C4-2B (cell line): ENCODE results near the gene CYYR1.

Source experiments
- H3K27ac ChIP-seq: fragments of 450-650 bp; 2 replicates; pipeline ENCODE4 v1.5.1; 2017
- CTCF ChIP-seq: fragments of 450-650 bp; conservative IDR thresholded peaks from 2 replicates; pipeline ENCODE4 v1.5.1; 2017; ENCODE audit warnings: mild to moderate bottlenecking
- ZFX ChIP-seq: fragments of 450-650 bp; IDR thresholded peaks from 2 replicates; pipeline ENCODE4 v1.6.1; 2017

Gene CYYR1

GRCh38 chr21:26501495-26502021, 71.5 kb downstream of the CYYR1 start:
- TF ChIP-seq CTCF: no peak
- no peak for TF ChIP-seq ZFX
- no peak overlapping the region for H3K27ac ChIP-seq

- H3K27ac ChIP-seq: no peak overlapping the region
- TF ChIP-seq CTCF (no peak), ZFX (no peak)
Observed at GRCh38 chr21:26499495-26499894, 73.6 kb downstream of the CYYR1 start.

DNA sequence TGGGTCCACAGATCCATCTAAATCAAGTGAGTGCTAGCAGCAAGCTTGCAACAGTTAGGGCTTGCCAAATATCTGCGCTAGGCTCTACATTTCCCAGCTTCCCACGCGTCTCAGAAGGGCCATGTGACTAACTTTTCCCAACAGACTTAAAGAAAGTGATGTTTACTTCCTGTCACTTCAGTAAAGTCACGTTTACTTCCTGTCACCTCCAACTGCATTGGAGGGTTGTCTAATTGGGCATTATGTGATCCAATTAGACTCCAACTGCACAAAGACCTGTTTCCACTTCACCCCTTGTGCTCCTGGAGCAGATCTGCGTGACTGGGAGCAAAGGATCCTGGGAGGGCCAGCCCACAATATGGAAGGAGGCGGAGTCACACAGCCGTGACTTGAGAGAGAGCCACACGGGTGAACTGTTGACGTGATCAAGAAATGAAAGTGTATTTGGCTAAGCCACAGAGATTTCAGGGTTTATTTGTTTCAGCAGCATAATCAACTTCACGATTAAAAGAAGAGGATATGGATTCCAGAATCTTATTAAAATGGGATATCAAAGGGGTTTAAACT, 77.7 kb downstream of the CYYR1 start:
- no peak overlapping the region for H3K27ac ChIP-seq
- TF ChIP-seq CTCF (no peak), ZFX (no peak)

DNA sequence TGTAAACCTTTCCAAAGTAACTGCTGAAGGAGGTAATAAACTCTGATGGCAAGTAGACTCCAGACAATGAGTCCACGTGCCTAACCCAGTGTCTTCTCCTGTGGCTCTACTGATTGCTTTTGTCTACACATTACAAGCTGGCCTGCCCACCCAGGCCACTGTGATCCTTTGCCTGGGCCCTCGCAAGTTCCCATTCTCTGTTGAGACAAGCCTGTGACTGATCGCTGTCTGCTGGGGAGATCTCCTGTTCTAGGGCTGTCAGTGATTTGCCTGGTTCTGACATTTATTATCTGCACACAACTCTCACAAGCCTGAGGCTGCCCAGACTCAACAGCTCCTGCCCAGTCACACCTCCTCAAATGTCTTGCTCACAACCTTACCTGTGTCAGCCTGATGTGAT, 81.4 kb downstream of the CYYR1 start:
- no peak overlapping the region for H3K27ac ChIP-seq
- no peak for TF ChIP-seq CTCF
- TF ChIP-seq ZFX: no peak

GRCh38 chr21:26490771-26491170, 82.3 kb downstream of the CYYR1 start:
- TF ChIP-seq CTCF (no peak), ZFX (no peak)
- no peak overlapping the region for H3K27ac ChIP-seq

DNA sequence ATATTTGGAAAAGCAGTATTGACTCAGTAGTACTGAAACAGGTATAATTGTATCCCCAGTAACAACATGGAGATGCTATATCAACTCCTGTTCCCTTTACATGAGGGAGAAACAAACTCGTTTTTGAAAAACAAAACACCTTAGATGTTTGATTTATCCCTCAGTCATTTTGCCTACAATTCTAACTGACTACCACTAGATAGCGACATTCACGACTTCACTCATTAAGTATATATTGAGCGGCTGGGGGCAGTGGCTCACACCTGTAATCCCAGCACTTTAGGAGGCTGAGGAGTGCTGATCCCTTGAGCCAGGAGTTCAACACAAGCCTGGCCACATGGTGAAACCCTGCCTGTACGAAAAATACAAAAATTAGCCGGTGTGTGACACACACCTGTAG, 83.3 kb downstream of the CYYR1 start:
- TF ChIP-seq CTCF (peak; percentile 28), ZFX (no peak)
- H3K27ac ChIP-seq: no peak overlapping the region

GRCh38 chr21:26487981-26488480, 85.1 kb downstream of the CYYR1 start:
- no peak for TF ChIP-seq ZFX
- TF ChIP-seq CTCF: no peak
- no peak overlapping the region for H3K27ac ChIP-seq
